Ectodermal cell (in vitro differentiated cells): ENCODE data around the gene DMRT3.
"Not testable (repeated sequence)": the region's sequence is repeated elsewhere in the genome, so short reads cannot be mapped to it uniquely, and the experiment has no call there.

Experiments
- H3K27ac ChIP-seq: 2 replicates; pipeline ENCODE4 v1.7.0; 2013; ENCODE audit warnings: mild to moderate bottlenecking, low read depth, low read length; ENCODE audit not compliant: insufficient read depth, poor library complexity, severe bottlenecking
- H3K27me3 ChIP-seq: 2 replicates; pipeline ENCODE4 v1.7.0; 2013; ENCODE audit warnings: mild to moderate bottlenecking, low read length; ENCODE audit not compliant: insufficient read depth, control insufficient read depth, poor library complexity, severe bottlenecking
- H3K36me3 ChIP-seq: one replicate; pipeline ENCODE4 v1.7.0; 2013; ENCODE audit warnings: low read length; ENCODE audit not compliant: control insufficient read depth, insufficient read depth
- H3K4me1 ChIP-seq: one replicate; pipeline ENCODE4 v1.7.0; 2013; ENCODE audit warnings: low read length; ENCODE audit not compliant: control insufficient read depth, insufficient read depth
- H3K4me3 ChIP-seq: 2 replicates; pipeline ENCODE4 v1.7.0; 2013; ENCODE audit warnings: low read depth, low read length, control low read depth; ENCODE audit not compliant: insufficient read depth
- H3K9me3 ChIP-seq: 2 replicates; pipeline ENCODE4 v1.7.0; 2013; ENCODE audit warnings: mild to moderate bottlenecking, low read length, moderate library complexity; ENCODE audit not compliant: control insufficient read depth
- WGBS, 2 experiments: methylation state at CpG; one replicate each; pipeline ENCODE4 v1.1.7; 2013; ENCODE audit warnings: missing lambda C conversion rate in 2 of 2; 5-methylcytosine and 5-hydroxymethylcytosine counted together

Gene DMRT3

DNA sequence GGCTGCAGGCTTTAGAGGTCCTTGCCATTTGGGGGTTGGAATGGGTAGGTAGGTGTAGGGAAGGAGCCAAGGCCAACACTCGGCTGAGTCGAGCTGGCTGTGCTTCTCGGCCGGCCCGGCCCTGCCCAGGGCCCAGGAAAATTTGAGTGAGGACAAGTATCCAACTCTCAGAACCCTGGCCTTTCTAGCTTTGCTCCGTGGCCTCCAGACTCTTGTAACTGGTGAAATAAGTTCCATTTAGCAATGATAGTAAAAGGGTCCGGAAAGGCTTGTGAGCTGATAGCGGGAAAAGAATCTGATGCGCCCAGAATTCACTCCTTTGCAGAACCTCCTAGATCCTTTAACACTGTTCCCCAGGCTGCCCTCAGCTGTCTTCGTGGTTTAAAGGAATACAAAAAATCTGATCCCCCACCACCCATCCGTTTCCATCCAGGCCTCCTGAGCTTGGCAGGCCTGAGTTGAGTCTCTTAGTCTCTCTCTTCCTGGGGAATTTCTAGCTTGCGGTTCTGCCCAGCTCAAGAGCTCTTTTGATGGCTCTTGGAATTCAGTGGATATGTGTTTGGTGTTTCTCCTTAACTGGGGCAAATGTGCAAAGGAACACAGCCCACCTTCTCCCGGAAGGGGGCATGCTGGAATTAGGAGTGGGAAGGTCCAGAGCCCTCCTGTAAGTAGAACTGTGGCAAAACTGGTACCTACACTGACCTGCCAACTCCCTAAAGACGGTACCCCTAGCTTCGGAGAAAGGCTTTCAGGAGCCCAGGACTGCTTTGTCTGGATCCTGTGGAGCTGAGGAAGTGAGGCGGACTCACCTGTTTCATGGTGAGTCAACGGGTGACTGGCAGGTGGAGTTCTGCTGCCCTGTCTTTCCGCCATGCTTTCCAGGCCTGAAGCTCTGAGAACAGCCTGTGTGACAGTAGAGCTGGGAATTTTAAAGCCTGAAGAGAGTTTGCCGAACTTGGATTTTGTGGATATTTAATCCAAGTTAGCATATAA lies 1.7 kb downstream of the DMRT3 start:
- H3K4me3 ChIP-seq, result no peak overlapping the region

DNA sequence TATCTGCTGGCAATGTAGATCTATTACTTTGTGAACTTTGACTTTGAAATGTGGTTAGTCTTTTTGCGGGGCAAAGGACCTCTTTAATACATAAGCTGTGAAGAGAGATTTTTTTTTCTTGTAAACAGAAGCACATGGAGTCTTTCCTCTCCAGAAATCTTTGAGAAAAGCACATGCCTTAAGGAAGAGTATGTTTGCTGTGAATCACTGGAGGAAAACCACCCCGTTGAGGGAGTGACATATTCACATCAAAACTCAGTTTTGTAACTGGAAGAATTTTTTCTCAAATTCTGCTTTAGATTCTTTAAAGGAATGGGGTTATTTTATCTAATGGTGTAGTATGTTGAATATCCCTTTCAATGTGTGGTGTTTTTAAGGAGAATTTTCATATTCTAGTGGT lies 3.5 kb downstream of the DMRT3 start:
- Histone ChIP-seq H3K9me3 (no peaks in the 10 kb centered on the region), H3K27me3 (peaks cover 100% of the 10 kb centered on the region), H3K36me3 (no peaks in the 10 kb centered on the region), H3K4me1 (peaks cover 16% of the 10 kb centered on the region), H3K27ac (no peak overlapping the region), H3K4me3 (no peak overlapping the region)
- 40 to 44% methylated on average over 2 of the region's 2 CpGs for WGBS, 2 experiments

More for the DNA sequence above, 1.7 kb downstream of the DMRT3 start:
- WGBS, 2 experiments, result 12 to 13% methylated on average over 19 of the region's 19 CpGs
- Histone ChIP-seq H3K9me3 (no peaks in the 10 kb centered on the region), H3K27me3 (peaks cover 100% of the 10 kb centered on the region), H3K27ac (no peak overlapping the region), H3K4me1 (peaks cover 34% of the 10 kb centered on the region), H3K36me3 (no peaks in the 10 kb centered on the region)

DNA sequence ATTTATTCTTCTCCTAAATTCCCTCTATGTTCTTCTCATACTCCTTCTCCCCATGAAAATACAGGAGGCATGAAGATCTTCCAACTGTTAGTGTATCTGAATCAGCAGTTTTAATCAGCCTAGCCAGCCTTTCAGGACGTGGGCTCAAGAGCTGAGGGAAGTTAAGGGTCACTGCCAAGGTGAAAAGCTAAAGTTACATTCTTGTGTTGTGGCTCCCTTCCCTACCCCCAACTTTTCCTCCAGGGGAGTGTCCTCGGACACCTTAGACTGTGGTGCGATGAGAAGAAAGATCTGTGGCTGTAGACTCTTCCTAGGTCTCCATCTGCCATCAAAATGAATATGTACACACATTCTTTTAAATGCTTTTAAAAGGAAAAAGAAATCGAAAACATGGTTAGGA lies 4.2 kb downstream of the DMRT3 start:
- H3K36me3 ChIP-seq, result no peaks in the 10 kb centered on the region
- H3K27ac ChIP-seq, result no peak overlapping the region
- H3K4me3 ChIP-seq, result no peak overlapping the region
- H3K9me3 ChIP-seq, result no peaks in the 10 kb centered on the region
- peaks cover 100% of the 10 kb centered on the region for H3K27me3 ChIP-seq
- peaks cover 10% of the 10 kb centered on the region for H3K4me1 ChIP-seq
- 10 to 22% methylated on average over 4 of the region's 4 CpGs for WGBS, 2 experiments

DNA sequence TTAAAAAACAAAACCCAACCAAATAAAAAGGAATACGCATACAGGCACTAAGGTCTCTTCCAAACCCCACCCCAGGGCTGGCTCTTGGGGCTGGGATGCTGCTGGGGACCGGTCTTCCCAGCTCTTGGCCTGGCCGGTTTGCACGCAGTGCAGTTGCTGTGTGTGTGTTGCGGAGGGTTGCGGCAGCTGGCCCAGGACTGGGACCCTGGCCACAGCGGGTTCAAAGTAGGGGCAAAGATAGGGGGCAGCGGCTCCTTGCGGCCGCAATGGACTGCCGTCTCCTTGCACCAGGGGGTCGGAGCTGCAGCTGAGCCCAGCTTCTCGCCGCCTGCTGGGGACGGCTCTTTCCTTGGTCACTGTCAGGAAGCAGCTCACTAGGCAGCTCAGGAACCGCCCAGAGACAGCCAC lies 5.0 kb downstream of the DMRT3 start:
- Histone ChIP-seq H3K9me3 (no peaks in the 10 kb centered on the region), H3K27me3 (peaks cover 98% of the 10 kb centered on the region), H3K4me3 (no peak overlapping the region), H3K27ac (no peak overlapping the region), H3K4me1 (peaks cover 1% of the 10 kb centered on the region), H3K36me3 (no peaks in the 10 kb centered on the region)
- 5 to 8% methylated on average over 16 of the region's 16 CpGs for WGBS, 2 experiments

GRCh38 chr9:982394-983230 lies 6.2 kb downstream of the DMRT3 start:
- Histone ChIP-seq H3K27ac (no peak overlapping the region), H3K27me3 (peaks cover 91% of the 10 kb centered on the region), H3K4me1 (no peaks in the 10 kb centered on the region), H3K4me3 (no peak overlapping the region), H3K36me3 (no peaks in the 10 kb centered on the region), H3K9me3 (no peaks in the 10 kb centered on the region)
- WGBS, 2 experiments, result 72 to 73% methylated on average over 15 of the region's 15 CpGs

GRCh38 chr9:994005-994404 lies 17.6 kb downstream of the DMRT3 start:
- Histone ChIP-seq H3K27ac (no peak overlapping the region), H3K36me3 (no peaks in the 10 kb centered on the region), H3K4me1 (no peaks in the 10 kb centered on the region), H3K27me3 (peaks cover 12% of the 10 kb centered on the region), H3K9me3 (no peaks in the 10 kb centered on the region), H3K4me3 (no peak overlapping the region)
- WGBS, 2 experiments, result 88 to 89% methylated on average over 4 of the region's 4 CpGs

DNA sequence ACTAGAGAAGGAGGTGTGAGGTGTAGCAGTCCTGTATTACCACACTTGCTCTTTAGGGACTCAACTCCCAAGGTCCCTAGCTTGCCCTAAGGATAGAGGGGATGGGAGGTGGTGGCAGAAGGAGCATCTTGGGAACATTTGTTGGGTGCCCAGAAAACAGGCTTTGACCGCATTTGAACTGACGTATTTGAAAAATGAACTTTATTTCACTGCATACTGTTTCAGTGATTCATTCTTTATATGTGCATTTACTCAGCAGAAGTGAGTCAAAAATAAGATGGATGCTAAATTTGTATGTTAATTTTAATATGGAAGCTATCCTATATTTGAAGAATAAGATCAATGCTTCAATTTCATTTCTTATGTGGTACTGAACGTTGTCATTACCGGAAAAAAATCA lies 18.7 kb downstream of the DMRT3 start:
- 92 to 96% methylated on average over 4 of the region's 4 CpGs for WGBS, 2 experiments

GRCh38 chr9:995781-996180 lies 19.3 kb downstream of the DMRT3 start:
- H3K27me3 ChIP-seq, result peaks cover 12% of the 10 kb centered on the region
- no peak overlapping the region for H3K27ac ChIP-seq
- no peaks in the 10 kb centered on the region for H3K9me3 ChIP-seq
- H3K4me3 ChIP-seq, result no peak overlapping the region
- H3K36me3 ChIP-seq, result no peaks in the 10 kb centered on the region
- 57 to 69% methylated on average over 3 of the region's 3 CpGs for WGBS, 2 experiments
- H3K4me1 ChIP-seq, result no peaks in the 10 kb centered on the region

More for the DNA sequence above, 18.7 kb downstream of the DMRT3 start:
- Histone ChIP-seq H3K27ac (no peak overlapping the region), H3K9me3 (no peaks in the 10 kb centered on the region), H3K36me3 (no peaks in the 10 kb centered on the region), H3K4me1 (no peaks in the 10 kb centered on the region), H3K4me3 (no peak overlapping the region), H3K27me3 (peaks cover 12% of the 10 kb centered on the region)

GRCh38 chr9:998299-999110 lies 22.1 kb downstream of the DMRT3 start:
- H3K36me3 ChIP-seq, H3K27ac ChIP-seq, H3K4me3 ChIP-seq, H3K9me3 ChIP-seq, H3K4me1 ChIP-seq, H3K27me3 ChIP-seq: not testable (repeated sequence)
- 91 to 92% methylated on average over 18 to 25 of the region's 55 CpGs for WGBS, 2 experiments
